SH-SY5Y (cell line): ENCODE results near the gene RABGAP1L.

Source experiments
- GATA2 ChIP-seq: IDR thresholded peaks from 2 replicates; pipeline ENCODE4 v1.6.1; 2011; ENCODE audit warnings: mild to moderate bottlenecking, low read depth, low read length
- GATA3 ChIP-seq: IDR thresholded peaks from 2 replicates; pipeline ENCODE4 v1.6.1; 2011; ENCODE audit warnings: low read depth, mild to moderate bottlenecking, low read length, moderate library complexity

The RABGAP1L gene

GRCh38 chr1:174150499-174150898 lies 8.8 kb upstream of the RABGAP1L start:
- TF ChIP-seq GATA3 (no peak), GATA2 (no peak)

- TF ChIP-seq GATA2 (no peak), GATA3 (no peak)
Observed at GRCh38 chr1:174152427-174152826, 6.9 kb upstream of the RABGAP1L start.

- no peak for TF ChIP-seq GATA3
- TF ChIP-seq GATA2 = no peak
Observed at GRCh38 chr1:174153085-174153824, 6.1 kb upstream of the RABGAP1L start.

- TF ChIP-seq GATA3 (no peak), GATA2 (no peak)
Observed at GRCh38 chr1:174153825-174154107, 5.6 kb upstream of the RABGAP1L start.

- TF ChIP-seq GATA3 (no peak), GATA2 (no peak)
Observed at GRCh38 chr1:174156437-174156836, 2.9 kb upstream of the RABGAP1L start.

- TF ChIP-seq GATA2 (no peak), GATA3 (0 out of 2 replicates have a peak, but pooled peaks have one; percentile 8)
Observed at GRCh38 chr1:174157157-174157806, 2.0 kb upstream of the RABGAP1L start.

GRCh38 chr1:174158767-174159251 lies 511 bp upstream of the RABGAP1L start:
- TF ChIP-seq GATA2 (no peak), GATA3 (no peak)

GRCh38 chr1:174160109-174160473 lies 771 bp downstream of the RABGAP1L start:
- TF ChIP-seq GATA3 = no peak
- no peak for TF ChIP-seq GATA2

GRCh38 chr1:174160603-174161002 lies 1.3 kb downstream of the RABGAP1L start:
- no peak for TF ChIP-seq GATA3
- no peak for TF ChIP-seq GATA2

GRCh38 chr1:174161813-174162212 lies 2.5 kb downstream of the RABGAP1L start:
- no peak for TF ChIP-seq GATA2
- no peak for TF ChIP-seq GATA3

GRCh38 chr1:174164826-174165225 lies 5.5 kb downstream of the RABGAP1L start:
- no peak for TF ChIP-seq GATA3
- TF ChIP-seq GATA2 = no peak

GRCh38 chr1:174165471-174166137 lies 6.3 kb downstream of the RABGAP1L start:
- no peak for TF ChIP-seq GATA2
- no peak for TF ChIP-seq GATA3

GRCh38 chr1:174166530-174167264 lies 7.4 kb downstream of the RABGAP1L start:
- TF ChIP-seq GATA2 (no peak), GATA3 (no peak)

- no peak for TF ChIP-seq GATA2
- no peak for TF ChIP-seq GATA3
Observed at GRCh38 chr1:174167265-174167803, 8.0 kb downstream of the RABGAP1L start.
